Calu3 (cell line): ENCODE data around the gene DDX51. TPM values are rescaled to one million over a fixed set of nuclear protein-coding genes. Genes with fewer than 3 reads are reported as not detected.

Experiments
- BruUV-seq: library from RNA; stranded (reverse); fragments of 400-500 nt; replicated peaks from 2 replicates; lab custom pipeline; 2021; lab: Mats Ljungman, UMichigan
- CTCF ChIA-PET: fragments of 300-600 bp; sonication (Branson Sonifier 250); formaldehyde crosslinking; loops from one replicate; lab custom pipeline; 2022; ENCODE audit warnings: antibody characterized with exemption; lab: Charles Lee
- DNase-seq: peaks from one replicate; pipeline ENCODE4 v3.0.0; 2022
- H3K27ac Mint-ChIP-seq: one replicate; pipeline ENCODE4 v1.8.0; 2022; ENCODE audit warnings: mixed read lengths; ENCODE audit not compliant: unreplicated experiment
- H3K27me3 Mint-ChIP-seq: one replicate; pipeline ENCODE4 v1.8.0; 2022; ENCODE audit warnings: mixed read lengths; ENCODE audit not compliant: unreplicated experiment
- H3K36me3 Mint-ChIP-seq: one replicate; pipeline ENCODE4 v1.8.0; 2022; ENCODE audit warnings: mild to moderate bottlenecking, moderate library complexity, mixed read lengths; ENCODE audit not compliant: insufficient read depth, unreplicated experiment
- H3K4me1 Mint-ChIP-seq: one replicate; pipeline ENCODE4 v1.8.0; 2022; ENCODE audit warnings: mild to moderate bottlenecking, low read depth, mixed read lengths; ENCODE audit not compliant: unreplicated experiment
- H3K4me3 Mint-ChIP-seq: one replicate; pipeline ENCODE4 v1.8.0; 2022; ENCODE audit warnings: mild to moderate bottlenecking, low read depth, moderate library complexity, mixed read lengths; ENCODE audit not compliant: unreplicated experiment
- H3K9me3 Mint-ChIP-seq: one replicate; pipeline ENCODE4 v1.8.0; 2022; ENCODE audit warnings: low read depth, mixed read lengths; ENCODE audit not compliant: unreplicated experiment
- intact Hi-C: fragments of 100-400 bp; cut with micrococcal nuclease; formaldehyde crosslinking; loops from one replicate; pipeline ENCODE4 v1.10.0; 2022; ENCODE audit not compliant: unreplicated experiment
- total RNA-seq: library from RNA; stranded (reverse); gene quantifications from 2 replicates; pipeline ENCODE4 v1.2.3, GENCODE V29; 2022
- TF ChIP-seq, protein P1 (sequence below): fragments of 200-600 bp; IDR thresholded peaks from one replicate; pipeline ENCODE4 v1.8.0; 2022; ENCODE audit warnings: antibody characterized with exemption; ENCODE audit not compliant: unreplicated experiment

The DDX51 gene
- total RNA-seq, 1 experiment from 2014 or later, result 46.3 TPM

DNA sequence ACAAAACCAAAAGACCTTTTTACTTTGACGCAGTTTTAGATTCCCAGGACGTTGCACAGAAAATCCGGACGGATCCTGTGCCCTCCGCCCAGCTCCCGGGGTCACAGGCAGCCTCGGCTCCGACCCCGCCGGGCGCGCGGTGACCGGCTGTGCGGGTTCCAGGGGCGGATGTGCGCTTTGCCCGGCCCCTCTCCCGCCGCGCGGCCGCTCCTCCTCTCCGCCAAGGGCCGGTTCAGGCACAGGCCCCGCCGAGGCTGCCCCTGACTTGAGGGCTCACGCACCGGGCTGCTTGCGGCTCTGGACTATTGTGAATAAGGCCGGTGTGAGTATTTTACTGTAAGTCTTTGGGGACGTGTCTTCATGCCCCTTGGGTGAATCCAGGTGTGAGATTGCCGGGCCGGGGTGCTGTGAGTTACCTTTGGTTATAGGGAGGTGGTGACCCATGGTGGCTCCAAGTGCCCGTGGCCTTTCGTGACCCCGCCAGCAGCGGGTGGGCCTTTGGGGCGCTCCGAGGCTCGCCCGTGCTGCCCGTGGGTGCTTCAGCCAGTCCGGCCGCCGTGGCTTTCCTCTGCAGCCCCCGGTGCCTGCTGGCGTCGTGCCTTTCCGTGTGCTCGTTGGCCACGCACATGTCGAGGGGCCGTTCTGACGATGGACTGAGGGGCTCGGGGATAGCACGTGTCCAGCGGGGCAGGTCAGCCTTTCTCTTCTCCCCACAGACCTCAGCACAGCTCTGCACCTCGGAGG is 46.1 kb upstream of the DDX51 start:
- H3K36me3 Mint-ChIP-seq, result peaks cover 31% of the 10 kb centered on the region
- H3K9me3 Mint-ChIP-seq, result peaks cover 2% of the 10 kb centered on the region
- peaks cover 8% of the 10 kb centered on the region for H3K4me1 Mint-ChIP-seq
- peak overlapping the region; percentile 66 for H3K4me3 Mint-ChIP-seq
- TF ChIP-seq, protein P1, sequence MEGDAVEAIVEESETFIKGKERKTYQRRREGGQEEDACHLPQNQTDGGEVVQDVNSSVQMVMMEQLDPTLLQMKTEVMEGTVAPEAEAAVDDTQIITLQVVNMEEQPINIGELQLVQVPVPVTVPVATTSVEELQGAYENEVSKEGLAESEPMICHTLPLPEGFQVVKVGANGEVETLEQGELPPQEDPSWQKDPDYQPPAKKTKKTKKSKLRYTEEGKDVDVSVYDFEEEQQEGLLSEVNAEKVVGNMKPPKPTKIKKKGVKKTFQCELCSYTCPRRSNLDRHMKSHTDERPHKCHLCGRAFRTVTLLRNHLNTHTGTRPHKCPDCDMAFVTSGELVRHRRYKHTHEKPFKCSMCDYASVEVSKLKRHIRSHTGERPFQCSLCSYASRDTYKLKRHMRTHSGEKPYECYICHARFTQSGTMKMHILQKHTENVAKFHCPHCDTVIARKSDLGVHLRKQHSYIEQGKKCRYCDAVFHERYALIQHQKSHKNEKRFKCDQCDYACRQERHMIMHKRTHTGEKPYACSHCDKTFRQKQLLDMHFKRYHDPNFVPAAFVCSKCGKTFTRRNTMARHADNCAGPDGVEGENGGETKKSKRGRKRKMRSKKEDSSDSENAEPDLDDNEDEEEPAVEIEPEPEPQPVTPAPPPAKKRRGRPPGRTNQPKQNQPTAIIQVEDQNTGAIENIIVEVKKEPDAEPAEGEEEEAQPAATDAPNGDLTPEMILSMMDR, result no peak
- no peak overlapping the region for H3K27ac Mint-ChIP-seq
- TSS peak; percentile 85 for BruUV-seq
- peaks cover 56% of the 10 kb centered on the region for H3K27me3 Mint-ChIP-seq
- CTCF ChIA-PET, result interaction anchor here (0.6 to 1.3 kb wide), 5 partner anchors 12 to 36 kb away, joined by 3 to 5 read pairs (median 4); no protein-coding TSS in a partner anchor
- intact Hi-C loops, result no loop called here
- DNase-seq, result no peak

GRCh38 chr12:132189378-132190011 is 45.4 kb upstream of the DDX51 start:
- intact Hi-C loops, result no loop called here
- peak overlapping the region; percentile 3 for H3K27ac Mint-ChIP-seq
- peaks cover 2% of the 10 kb centered on the region for H3K9me3 Mint-ChIP-seq
- CTCF ChIA-PET, result interaction anchor here (0.6 to 1.3 kb wide), 5 partner anchors 11 to 36 kb away, joined by 3 to 5 read pairs (median 4); no protein-coding TSS in a partner anchor
- BruUV-seq, result no TSS peak
- DNase-seq, result peak; percentile 97
- TF ChIP-seq, protein P1, result no peak
- H3K36me3 Mint-ChIP-seq, result peaks cover 31% of the 10 kb centered on the region
- peak overlapping the region; percentile 66 for H3K4me3 Mint-ChIP-seq
- peaks cover 56% of the 10 kb centered on the region for H3K27me3 Mint-ChIP-seq
- H3K4me1 Mint-ChIP-seq, result peaks cover 8% of the 10 kb centered on the region

DNA sequence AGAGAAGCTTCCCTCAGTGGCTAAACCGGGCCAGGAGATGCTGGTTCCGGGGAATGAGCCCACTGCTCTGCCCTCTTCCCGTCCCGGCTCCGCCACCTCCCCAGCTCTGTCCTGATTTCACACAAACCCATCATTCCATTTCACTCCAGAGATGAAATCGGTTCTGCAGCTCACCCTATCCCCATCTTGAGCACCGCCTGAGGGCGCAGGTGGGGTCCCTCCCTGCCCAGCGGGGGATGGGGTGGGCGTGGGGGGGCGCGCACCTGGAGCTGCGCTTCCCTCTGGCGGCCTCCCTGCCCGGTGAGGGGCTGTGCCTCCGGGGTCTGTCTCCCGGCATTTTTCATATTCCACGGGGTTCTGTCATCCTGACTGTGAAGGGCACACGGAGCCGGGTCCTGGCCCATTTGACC is 44.8 kb upstream of the DDX51 start:
- Mint-ChIP-seq H3K4me3 (peak overlapping the region; percentile 66), H3K36me3 (peaks cover 31% of the 10 kb centered on the region), H3K4me1 (peaks cover 8% of the 10 kb centered on the region), H3K9me3 (peaks cover 2% of the 10 kb centered on the region), H3K27ac (peak overlapping the region; percentile 3), H3K27me3 (peaks cover 56% of the 10 kb centered on the region)
- CTCF ChIA-PET, result interaction anchor here (1.0 to 1.3 kb wide), 5 partner anchors 10 to 117 kb away, joined by 3 to 5 read pairs (median 3); no protein-coding TSS in a partner anchor
- TF ChIP-seq, protein P1, result no peak
- no TSS peak for BruUV-seq
- DNase-seq, result no peak
- intact Hi-C loops, result no loop called here

DNA sequence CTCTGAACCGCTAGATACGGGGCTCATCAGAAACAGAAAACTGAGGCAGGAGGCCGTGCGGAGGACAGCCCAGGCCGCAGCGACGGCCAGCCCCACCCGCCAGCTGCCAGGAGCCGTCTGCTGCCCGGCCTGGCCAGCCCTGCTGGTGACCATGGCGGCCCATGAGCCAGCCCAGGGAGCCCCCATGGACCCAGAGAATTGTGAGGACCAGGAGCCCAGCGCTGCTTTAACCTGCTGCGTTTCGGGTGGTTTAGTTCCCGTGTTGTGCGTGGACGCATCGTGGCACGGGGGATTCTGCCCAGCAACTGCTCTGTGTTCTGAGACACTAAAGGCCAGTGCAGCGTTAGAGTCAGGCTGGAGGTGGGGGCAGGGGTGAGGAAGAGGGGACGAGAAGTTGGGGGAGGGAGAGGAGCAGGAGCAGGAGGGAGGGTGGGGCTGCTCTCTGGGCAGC is 44.4 kb upstream of the DDX51 start:
- TF ChIP-seq, protein P1, result no peak
- Mint-ChIP-seq H3K36me3 (peaks cover 31% of the 10 kb centered on the region), H3K27me3 (peaks cover 56% of the 10 kb centered on the region), H3K4me1 (peaks cover 8% of the 10 kb centered on the region), H3K4me3 (peak overlapping the region; percentile 6), H3K9me3 (peaks cover under 1% of the 10 kb centered on the region), H3K27ac (no peak overlapping the region)
- DNase-seq, result no peak
- BruUV-seq, result TSS peak; percentile 35
- intact Hi-C loops, result no loop called here
- CTCF ChIA-PET, result interaction anchor here (1.2 to 1.3 kb wide), 2 partner anchors 10 to 118 kb away, joined by 3 read pairs; no protein-coding TSS in a partner anchor
